GM12873 (cell line): ENCODE results near the gene LCNL1.

Experiments used
- TF ChIP-seq, protein P1 (sequence below): IDR thresholded peaks from 2 replicates; pipeline ENCODE4 v1.5.1; 2012; ENCODE audit warnings: low read depth, mild to moderate bottlenecking, moderate library complexity, low read length, control low read depth; ENCODE audit not compliant: insufficient read depth; ENCODE audit errors: missing control alignments

LCNL1 gene

GRCh38 chr9:136953771-136954269 lies 29.0 kb upstream of the LCNL1 start:
- TF ChIP-seq, protein P1, sequence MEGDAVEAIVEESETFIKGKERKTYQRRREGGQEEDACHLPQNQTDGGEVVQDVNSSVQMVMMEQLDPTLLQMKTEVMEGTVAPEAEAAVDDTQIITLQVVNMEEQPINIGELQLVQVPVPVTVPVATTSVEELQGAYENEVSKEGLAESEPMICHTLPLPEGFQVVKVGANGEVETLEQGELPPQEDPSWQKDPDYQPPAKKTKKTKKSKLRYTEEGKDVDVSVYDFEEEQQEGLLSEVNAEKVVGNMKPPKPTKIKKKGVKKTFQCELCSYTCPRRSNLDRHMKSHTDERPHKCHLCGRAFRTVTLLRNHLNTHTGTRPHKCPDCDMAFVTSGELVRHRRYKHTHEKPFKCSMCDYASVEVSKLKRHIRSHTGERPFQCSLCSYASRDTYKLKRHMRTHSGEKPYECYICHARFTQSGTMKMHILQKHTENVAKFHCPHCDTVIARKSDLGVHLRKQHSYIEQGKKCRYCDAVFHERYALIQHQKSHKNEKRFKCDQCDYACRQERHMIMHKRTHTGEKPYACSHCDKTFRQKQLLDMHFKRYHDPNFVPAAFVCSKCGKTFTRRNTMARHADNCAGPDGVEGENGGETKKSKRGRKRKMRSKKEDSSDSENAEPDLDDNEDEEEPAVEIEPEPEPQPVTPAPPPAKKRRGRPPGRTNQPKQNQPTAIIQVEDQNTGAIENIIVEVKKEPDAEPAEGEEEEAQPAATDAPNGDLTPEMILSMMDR: no peak

GRCh38 chr9:136954270-136955083 lies 28.3 kb upstream of the LCNL1 start:
- TF ChIP-seq, protein P1: no peak

- TF ChIP-seq, protein P1: no peak
Observed at GRCh38 chr9:136955202-136955942, 27.4 kb upstream of the LCNL1 start.

GRCh38 chr9:136955943-136956335 lies 26.9 kb upstream of the LCNL1 start:
- TF ChIP-seq, protein P1: no peak

GRCh38 chr9:136956604-136957003 lies 26.2 kb upstream of the LCNL1 start:
- TF ChIP-seq, protein P1: no peak

DNA sequence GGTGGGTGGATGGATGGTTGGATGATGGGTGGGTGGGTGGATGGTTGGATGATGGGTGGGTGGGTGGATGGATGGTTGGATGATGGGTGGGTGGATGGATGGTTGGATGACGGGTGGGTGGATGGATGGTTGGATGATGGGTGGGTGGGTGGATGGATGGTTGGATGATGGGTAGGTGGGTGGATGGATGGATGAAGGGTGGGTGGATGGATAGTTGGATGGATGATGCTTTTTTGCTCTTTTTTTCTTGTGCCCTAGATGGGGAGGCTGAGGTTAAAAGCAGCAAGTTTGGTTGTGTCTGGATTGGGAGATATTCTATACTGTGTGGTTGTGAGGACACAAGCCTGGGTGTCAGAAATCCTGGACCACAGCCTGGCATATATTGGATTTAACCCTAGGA lies 25.3 kb upstream of the LCNL1 start:
- TF ChIP-seq, protein P1: no peak

DNA sequence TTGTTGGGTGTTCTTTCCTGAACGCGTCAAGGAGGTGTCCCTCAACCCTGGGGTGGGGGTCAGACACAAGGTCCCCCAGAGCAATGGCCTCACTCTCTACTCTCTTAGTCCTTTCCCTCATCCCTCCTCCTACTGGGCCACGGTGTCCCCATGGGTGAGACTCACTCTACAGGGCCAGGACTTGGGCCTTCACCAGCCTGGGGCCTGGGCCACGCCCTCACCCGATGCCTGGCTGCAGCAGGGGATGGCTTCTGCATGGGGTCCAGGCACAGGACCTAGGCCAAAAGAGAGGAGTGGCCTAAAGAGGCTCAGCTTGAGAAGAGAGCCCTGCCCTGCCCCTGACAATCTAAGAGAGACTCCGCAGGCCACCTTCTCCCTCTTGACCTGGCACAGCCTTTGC lies 24.9 kb upstream of the LCNL1 start:
- TF ChIP-seq, protein P1: no peak
